Measurements from ENCODE around the gene KRTAP10-3.
"Not testable (repeated sequence)": the region's sequence is repeated elsewhere in the genome, so short reads cannot be mapped to it uniquely, and the experiment has no call there.

Gene KRTAP10-3

GRCh38 chr21:44568667-44569556, 10.3 kb upstream of the KRTAP10-3 start:
- Histone ChIP-seq H3K27ac (ENCODE audit: low read depth, low read length, severe bottlenecking) (no peak overlapping the region), H3K36me3 (ENCODE audit: control insufficient read depth, insufficient read depth, low read length) (no peaks in the 10 kb centered on the region), H3K4me3 (ENCODE audit: extremely low read depth, insufficient read depth, low read length, poor library complexity, severe bottlenecking) (no peak overlapping the region), H3K9me3 (ENCODE audit: control insufficient read depth, low read length) (peaks cover 19% of the 10 kb centered on the region), H3K4me1 (ENCODE audit: control insufficient read depth, insufficient read depth, low read length, poor library complexity, severe bottlenecking) (peaks cover 4% of the 10 kb centered on the region)
- 85 to 88% methylated on average over 27 of the region's 27 CpGs for WGBS, 2 experiments (ENCODE audit: insufficient coverage in 2 of 2)

GRCh38 chr21:44568261-44568660, 9.7 kb upstream of the KRTAP10-3 start:
- Histone ChIP-seq H3K9me3 (ENCODE audit: control insufficient read depth, low read length) (peaks cover 19% of the 10 kb centered on the region), H3K4me1 (ENCODE audit: control insufficient read depth, insufficient read depth, low read length, poor library complexity, severe bottlenecking) (peaks cover 3% of the 10 kb centered on the region), H3K27ac (ENCODE audit: low read depth, low read length, severe bottlenecking) (no peak overlapping the region), H3K4me3 (ENCODE audit: extremely low read depth, insufficient read depth, low read length, poor library complexity, severe bottlenecking) (no peak overlapping the region), H3K36me3 (ENCODE audit: control insufficient read depth, insufficient read depth, low read length) (no peaks in the 10 kb centered on the region)
- 90 to 93% methylated on average over 10 of the region's 12 CpGs for WGBS, 2 experiments (ENCODE audit: insufficient coverage in 2 of 2)

GRCh38 chr21:44567481-44568171, 9.0 kb upstream of the KRTAP10-3 start:
- H3K36me3 ChIP-seq (ENCODE audit: control insufficient read depth, insufficient read depth, low read length), result no peaks in the 10 kb centered on the region
- H3K4me3 ChIP-seq (ENCODE audit: extremely low read depth, insufficient read depth, low read length, poor library complexity, severe bottlenecking), result no peak overlapping the region
- H3K27ac ChIP-seq (ENCODE audit: low read depth, low read length, severe bottlenecking), result no peak overlapping the region
- peaks cover 19% of the 10 kb centered on the region for H3K9me3 ChIP-seq (ENCODE audit: control insufficient read depth, low read length)
- WGBS, 2 experiments (ENCODE audit: insufficient coverage in 2 of 2), result 94 to 95% methylated on average over 16 to 17 of the region's 18 CpGs
- no peaks in the 10 kb centered on the region for H3K4me1 ChIP-seq (ENCODE audit: control insufficient read depth, insufficient read depth, low read length, poor library complexity, severe bottlenecking)

GRCh38 chr21:44566403-44566802, 7.8 kb upstream of the KRTAP10-3 start:
- H3K9me3 ChIP-seq (ENCODE audit: control insufficient read depth, low read length), result peaks cover 13% of the 10 kb centered on the region
- no peaks in the 10 kb centered on the region for H3K4me1 ChIP-seq (ENCODE audit: control insufficient read depth, insufficient read depth, low read length, poor library complexity, severe bottlenecking)
- H3K36me3 ChIP-seq (ENCODE audit: control insufficient read depth, insufficient read depth, low read length), result no peaks in the 10 kb centered on the region
- no CpG with 5 or more reads among the region's 1 CpG for WGBS, 2 experiments (ENCODE audit: insufficient coverage in 2 of 2)
- no peak overlapping the region for H3K27ac ChIP-seq (ENCODE audit: low read depth, low read length, severe bottlenecking)
- H3K4me3 ChIP-seq (ENCODE audit: extremely low read depth, insufficient read depth, low read length, poor library complexity, severe bottlenecking), result no peak overlapping the region

DNA sequence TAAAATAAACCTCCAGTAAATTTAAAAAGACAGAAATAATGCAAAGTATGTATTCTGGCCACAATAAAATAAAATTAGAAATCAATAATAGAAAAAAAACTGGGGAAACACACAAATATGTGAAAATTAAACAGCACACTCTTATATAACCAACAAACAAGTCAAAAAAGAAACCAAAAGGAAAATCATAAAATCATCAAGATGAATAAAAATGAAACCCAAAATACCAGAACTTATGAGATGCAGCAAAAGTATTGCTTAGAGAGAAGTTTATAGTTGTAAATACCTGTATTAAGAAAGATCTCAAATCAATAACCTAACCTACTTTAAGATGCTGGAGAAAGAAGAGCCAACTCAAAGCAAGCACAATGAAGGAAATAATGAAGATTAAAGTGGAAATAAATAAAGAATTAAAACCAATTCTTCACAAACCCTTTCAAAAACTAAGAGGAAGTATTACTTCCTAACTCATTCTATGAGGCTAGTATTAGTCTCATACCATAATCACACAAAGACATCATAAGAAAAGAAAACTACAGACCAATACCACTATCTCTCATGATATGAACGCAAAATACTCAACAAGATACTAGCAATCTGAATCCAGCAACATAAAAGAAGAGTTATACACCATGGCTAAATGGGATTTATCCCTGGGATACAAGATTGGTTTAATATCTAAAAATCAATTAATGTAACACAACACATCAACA, 6.4 kb upstream of the KRTAP10-3 start:
- Histone ChIP-seq H3K27ac (ENCODE audit: low read depth, low read length, severe bottlenecking) (no peak overlapping the region), H3K36me3 (ENCODE audit: control insufficient read depth, insufficient read depth, low read length) (no peaks in the 10 kb centered on the region), H3K9me3 (ENCODE audit: control insufficient read depth, low read length) (no peaks in the 10 kb centered on the region), H3K4me3 (ENCODE audit: extremely low read depth, insufficient read depth, low read length, poor library complexity, severe bottlenecking) (no peak overlapping the region), H3K4me1 (ENCODE audit: control insufficient read depth, insufficient read depth, low read length, poor library complexity, severe bottlenecking) (no peaks in the 10 kb centered on the region)
- WGBS, 2 experiments (ENCODE audit: insufficient coverage in 2 of 2), result no CpG with 5 or more reads among the region's 1 CpG

- H3K27ac ChIP-seq (ENCODE audit: low read depth, low read length, severe bottlenecking), result no peak overlapping the region
- no peak overlapping the region for H3K4me3 ChIP-seq (ENCODE audit: extremely low read depth, insufficient read depth, low read length, poor library complexity, severe bottlenecking)
- no peaks in the 10 kb centered on the region for H3K4me1 ChIP-seq (ENCODE audit: control insufficient read depth, insufficient read depth, low read length, poor library complexity, severe bottlenecking)
- no peaks in the 10 kb centered on the region for H3K9me3 ChIP-seq (ENCODE audit: control insufficient read depth, low read length)
- WGBS, 2 experiments (ENCODE audit: insufficient coverage in 2 of 2), result no CpG with 5 or more reads among the region's 1 CpG
- H3K36me3 ChIP-seq (ENCODE audit: control insufficient read depth, insufficient read depth, low read length), result no peaks in the 10 kb centered on the region
These were observed 5.5 kb upstream of the KRTAP10-3 start for GRCh38 chr21:44564099-44564498.

GRCh38 chr21:44558329-44558675, 293 bp downstream of the KRTAP10-3 start:
- not testable (repeated sequence) for H3K36me3 ChIP-seq (ENCODE audit: control insufficient read depth, insufficient read depth, low read length); H3K4me1 ChIP-seq (ENCODE audit: control insufficient read depth, insufficient read depth, low read length, poor library complexity, severe bottlenecking); H3K9me3 ChIP-seq (ENCODE audit: control insufficient read depth, low read length); H3K4me3 ChIP-seq (ENCODE audit: extremely low read depth, insufficient read depth, low read length, poor library complexity, severe bottlenecking); H3K27ac ChIP-seq (ENCODE audit: low read depth, low read length, severe bottlenecking)
- 85 to 100% methylated on average over 1 to 4 of the region's 10 CpGs for WGBS, 2 experiments (ENCODE audit: insufficient coverage in 2 of 2)

DNA sequence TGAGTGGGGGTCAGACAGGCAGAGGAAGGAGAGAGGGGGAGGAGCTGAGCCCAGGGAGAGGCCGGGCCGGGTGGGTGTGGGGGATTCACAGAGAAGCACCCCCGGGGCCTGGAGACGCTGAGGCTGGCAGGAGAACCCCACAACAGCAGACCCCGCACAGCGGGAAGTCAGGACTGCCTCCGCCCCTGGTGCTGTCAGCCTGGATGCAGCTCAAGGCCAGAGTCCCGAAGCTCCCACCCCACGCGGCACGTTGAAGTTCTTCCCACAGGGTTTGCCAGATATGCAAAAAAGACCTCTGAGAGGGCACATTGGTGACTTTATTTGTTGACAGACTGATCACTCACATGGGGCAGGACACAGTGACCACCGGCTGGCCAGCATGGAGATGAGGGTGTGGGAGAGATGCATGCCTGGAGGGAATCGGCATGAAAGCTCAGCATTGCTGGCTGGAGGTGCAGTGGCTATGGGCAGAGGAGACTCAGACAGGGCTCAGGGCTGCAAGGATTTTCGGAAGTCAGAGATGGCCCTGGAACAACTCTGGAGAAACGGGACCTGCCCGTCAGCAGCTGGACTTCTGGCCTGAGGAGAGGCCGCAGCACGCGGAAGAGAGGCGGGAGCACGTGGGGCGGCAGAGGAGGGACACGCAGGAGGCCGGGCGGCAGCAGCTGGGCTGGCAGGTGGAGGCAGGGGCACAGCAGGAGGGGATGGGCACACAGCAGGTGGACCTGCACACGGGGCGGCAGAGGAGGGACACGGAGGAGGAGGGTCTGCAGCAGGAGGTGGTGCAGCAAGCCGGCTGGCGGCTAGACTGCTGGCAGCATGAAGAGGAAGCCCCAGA, 885 bp downstream of the KRTAP10-3 start:
- Histone ChIP-seq H3K4me1 (ENCODE audit: control insufficient read depth, insufficient read depth, low read length, poor library complexity, severe bottlenecking) (peaks cover 7% of the 10 kb centered on the region), H3K4me3 (ENCODE audit: extremely low read depth, insufficient read depth, low read length, poor library complexity, severe bottlenecking) (no peak overlapping the region), H3K27ac (ENCODE audit: low read depth, low read length, severe bottlenecking) (no peak overlapping the region), H3K36me3 (ENCODE audit: control insufficient read depth, insufficient read depth, low read length) (no peaks in the 10 kb centered on the region), H3K9me3 (ENCODE audit: control insufficient read depth, low read length) (peaks cover 3% of the 10 kb centered on the region)
- 70 to 75% methylated on average over 25 to 30 of the region's 30 CpGs for WGBS, 2 experiments (ENCODE audit: insufficient coverage in 2 of 2)

DNA sequence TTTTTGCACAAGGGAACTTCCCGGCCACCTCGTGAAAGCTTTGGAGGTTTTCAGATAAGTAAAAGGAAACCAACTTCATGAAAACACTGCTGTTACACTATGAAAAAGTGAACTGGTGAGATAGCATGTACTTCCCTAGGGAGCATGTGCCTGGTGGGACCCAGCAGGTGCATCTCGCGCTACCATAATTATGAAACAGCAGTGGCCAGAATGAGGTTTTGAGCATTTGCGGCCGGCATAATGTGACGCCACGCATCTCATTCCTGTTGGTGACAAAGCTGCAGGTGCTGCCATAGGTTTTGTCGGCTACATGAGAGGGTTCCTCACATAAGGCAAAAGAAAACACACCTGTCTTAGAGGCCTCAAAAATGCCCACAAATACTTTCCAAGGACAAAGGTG, 1.7 kb downstream of the KRTAP10-3 start:
- H3K9me3 ChIP-seq (ENCODE audit: control insufficient read depth, low read length), result peaks cover 3% of the 10 kb centered on the region
- H3K36me3 ChIP-seq (ENCODE audit: control insufficient read depth, insufficient read depth, low read length), result no peaks in the 10 kb centered on the region
- no peak overlapping the region for H3K4me3 ChIP-seq (ENCODE audit: extremely low read depth, insufficient read depth, low read length, poor library complexity, severe bottlenecking)
- peaks cover 7% of the 10 kb centered on the region for H3K4me1 ChIP-seq (ENCODE audit: control insufficient read depth, insufficient read depth, low read length, poor library complexity, severe bottlenecking)
- no peak overlapping the region for H3K27ac ChIP-seq (ENCODE audit: low read depth, low read length, severe bottlenecking)
- WGBS, 2 experiments (ENCODE audit: insufficient coverage in 2 of 2), result 85 to 95% methylated on average over 8 to 9 of the region's 9 CpGs

- Histone ChIP-seq H3K27ac (ENCODE audit: low read depth, low read length, severe bottlenecking) (no peak overlapping the region), H3K9me3 (ENCODE audit: control insufficient read depth, low read length) (peaks cover 3% of the 10 kb centered on the region), H3K4me3 (ENCODE audit: extremely low read depth, insufficient read depth, low read length, poor library complexity, severe bottlenecking) (no peak overlapping the region), H3K36me3 (ENCODE audit: control insufficient read depth, insufficient read depth, low read length) (no peaks in the 10 kb centered on the region), H3K4me1 (ENCODE audit: control insufficient read depth, insufficient read depth, low read length, poor library complexity, severe bottlenecking) (peaks cover 7% of the 10 kb centered on the region)
- WGBS, 2 experiments (ENCODE audit: insufficient coverage in 2 of 2), result 96 to 100% methylated on average over 2 to 4 of the region's 13 CpGs
These were observed 3.3 kb downstream of the KRTAP10-3 start for GRCh38 chr21:44555200-44555875.

Data from mesodermal cell (in vitro differentiated cells).